Astrocyte of the cerebellum (primary cell): Measurements from ENCODE around the gene MED31.

Source experiments
- DNase-seq: peaks from one replicate; pipeline ENCODE4 v3.0.0-alpha.2; 2011; ENCODE audit warnings: low read depth
- H3K4me3 ChIP-seq: 2 replicates; pipeline ENCODE4 v1.5.1; 2011; ENCODE audit warnings: mild to moderate bottlenecking, low read depth, low read length, moderate library complexity
- CTCF ChIP-seq: IDR thresholded peaks from 2 replicates; pipeline ENCODE4 v1.5.1; 2012; ENCODE audit warnings: low read length, low read depth, moderate library complexity, mild to moderate bottlenecking; ENCODE audit errors: missing control alignments
- in situ Hi-C: cut with HindIII; loops from 2 replicates; pipeline ENCODE4 v1.10.0; 2017; ENCODE audit warnings: low sequenced_read_pairs

Gene MED31

GRCh38 chr17:6671431-6671830, 20.0 kb upstream of the MED31 start:
- in situ Hi-C loops = no loop called here
- no peak overlapping the region for H3K4me3 ChIP-seq
- no peak for DNase-seq
- no peak for TF ChIP-seq CTCF

DNA sequence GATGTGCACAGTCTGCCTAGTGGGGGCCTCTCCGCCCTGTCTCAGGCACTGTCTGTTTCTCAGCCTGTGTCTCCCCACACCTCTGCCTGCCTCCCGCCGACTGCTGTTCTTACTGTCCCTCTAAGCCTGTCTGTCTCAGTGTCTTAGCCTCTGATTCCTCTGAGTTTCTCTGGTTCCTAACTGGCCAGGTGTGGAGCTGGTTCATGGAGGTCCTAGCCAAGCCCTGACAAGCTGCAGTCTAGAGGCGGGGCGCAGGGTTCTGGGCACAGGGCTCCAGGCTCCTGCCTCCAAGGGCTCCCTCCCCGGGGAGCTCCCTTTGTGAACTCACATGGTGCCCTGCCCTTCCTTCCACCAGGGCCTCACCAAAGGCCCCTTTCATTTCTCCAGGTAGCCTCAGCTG, 19.6 kb upstream of the MED31 start:
- in situ Hi-C loops = no loop called here
- no peak for TF ChIP-seq CTCF
- DNase-seq = no peak
- H3K4me3 ChIP-seq = no peak overlapping the region

GRCh38 chr17:6670571-6670970, 19.2 kb upstream of the MED31 start:
- no peak for TF ChIP-seq CTCF
- no peak overlapping the region for H3K4me3 ChIP-seq
- in situ Hi-C loops = no loop called here
- no peak for DNase-seq

DNA sequence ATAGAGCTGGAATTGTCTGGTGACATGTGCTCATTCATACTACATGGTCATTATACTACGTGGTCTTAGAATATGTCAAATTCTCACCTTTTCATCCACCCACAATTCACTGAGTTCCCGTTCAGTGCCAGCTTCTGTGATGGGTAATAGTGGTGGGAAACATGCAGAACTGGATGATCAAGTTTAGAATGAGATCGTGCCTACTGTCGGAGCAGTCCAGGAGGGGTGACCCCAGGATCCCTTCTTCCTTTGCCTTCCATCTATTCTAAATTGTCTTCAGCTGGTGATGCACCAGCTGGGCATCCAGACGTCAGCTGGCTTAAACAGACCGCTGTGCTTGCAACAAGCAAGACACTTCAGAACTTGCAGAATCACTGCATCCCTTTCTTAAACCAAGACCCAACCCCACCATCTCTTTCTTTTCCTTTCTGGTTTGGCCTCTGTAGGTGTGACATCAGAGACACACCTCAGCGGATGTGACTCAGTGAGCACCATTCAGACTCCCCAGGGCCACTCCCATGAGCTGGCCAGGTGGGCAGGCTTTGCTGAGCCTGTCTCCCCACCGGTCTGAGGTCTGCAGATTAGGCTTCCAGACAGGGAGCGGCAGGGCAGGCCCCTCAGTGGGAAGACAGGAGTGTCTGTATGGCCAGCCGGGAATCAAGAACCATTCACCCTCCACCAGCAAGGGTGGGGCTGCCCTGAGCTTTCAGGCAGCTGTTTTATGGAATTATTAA, 18.2 kb upstream of the MED31 start:
- DNase-seq = no peak
- no peak overlapping the region for H3K4me3 ChIP-seq
- no peak for TF ChIP-seq CTCF
- in situ Hi-C loops = no loop called here

GRCh38 chr17:6668727-6669425, 17.5 kb upstream of the MED31 start:
- TF ChIP-seq CTCF = no peak
- H3K4me3 ChIP-seq = no peak overlapping the region
- DNase-seq = no peak
- in situ Hi-C loops = no loop called here

DNA sequence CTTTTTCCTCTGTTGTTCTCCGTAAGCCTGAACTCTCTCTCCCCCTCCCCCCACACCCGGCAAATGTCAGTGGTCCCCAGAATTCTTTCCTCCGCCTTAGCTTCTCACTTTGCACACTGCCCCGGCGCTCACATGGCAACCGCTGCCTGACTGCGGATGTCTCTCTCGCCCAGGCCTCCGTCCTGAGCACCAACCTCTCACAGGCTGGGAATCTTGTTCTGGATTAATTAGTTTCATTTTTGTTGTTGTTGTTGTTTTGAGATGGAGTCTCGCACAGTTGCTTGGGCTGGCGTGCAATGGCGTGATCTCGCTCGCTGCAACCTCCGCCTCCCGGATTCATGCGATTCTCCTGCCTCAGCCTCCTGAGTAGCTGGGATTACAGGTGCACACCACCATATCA, 16.8 kb upstream of the MED31 start:
- in situ Hi-C loops = no loop called here
- H3K4me3 ChIP-seq = no peak overlapping the region
- TF ChIP-seq CTCF = no peak
- no peak for DNase-seq
